Measurements from ENCODE around the gene ACTL9. TPM values are rescaled to one million over a fixed set of nuclear protein-coding genes. Genes with fewer than 3 reads are reported as not detected.

Gene ACTL9
- polyA plus RNA-seq, 1 of the 3 experiments (the other 2 are of a cell fraction): not detected

DNA sequence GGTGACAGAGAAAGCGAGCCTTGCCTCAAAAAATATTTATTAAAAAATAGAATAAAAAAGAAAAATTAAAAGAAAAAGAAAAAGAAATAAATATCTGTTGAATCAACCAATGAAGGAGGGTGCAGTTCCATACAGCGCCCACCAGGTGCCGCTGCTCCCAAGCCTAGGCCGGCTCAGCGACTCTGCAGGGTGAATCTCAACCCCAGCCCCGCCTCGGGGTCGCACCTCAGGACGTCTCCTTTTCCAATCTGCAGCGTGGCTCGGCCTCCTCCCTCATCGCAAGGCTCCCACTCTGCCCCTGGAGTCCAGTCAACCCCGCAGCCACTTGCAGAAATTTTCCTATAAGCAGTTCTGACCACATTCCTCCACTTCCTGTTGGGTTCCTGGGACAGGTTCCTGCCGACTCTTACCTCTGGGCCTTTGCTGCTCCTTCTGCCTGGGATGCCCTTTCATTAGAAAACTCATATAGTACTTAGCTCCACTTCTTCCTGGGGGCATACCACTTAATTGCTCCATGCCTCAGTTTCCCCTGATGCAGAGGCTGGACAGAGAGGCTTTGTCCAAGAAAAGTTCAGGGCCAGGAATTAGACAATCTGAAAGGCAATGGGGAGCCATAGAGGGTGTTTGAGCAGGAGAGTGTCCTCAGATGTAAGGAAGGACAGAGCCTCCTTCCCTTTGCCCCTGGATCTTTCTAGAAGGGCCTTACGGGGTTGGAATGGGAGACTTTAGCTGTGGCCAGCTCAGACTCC is 43.8 kb downstream of the ACTL9 start:
- Histone ChIP-seq H2AFZ (ENCODE audit: low read depth) (no peak overlapping the region), H3K4me2 (peak overlapping the region; percentile 67; the same call in 1 of the 2 replicates), H3K79me2 (ENCODE audit: insufficient read depth) (no peaks in the 10 kb centered on the region), H3K4me1 (ENCODE audit: control insufficient read depth in 1 of 2, insufficient read depth in 2 of 2, low read depth in 1 of 2, low read length in 1 of 2) (no peaks in the 10 kb centered on the region; a peak in 1 of 4 replicates), H3K4me3 (ENCODE audit: low read depth in 2 of 2, low read length in 1 of 2) (no peak overlapping the region; a peak in 1 of 4 replicates), H3K9me2 (no peaks in the 10 kb centered on the region), H4K20me1 (ENCODE audit: insufficient read depth) (no peaks in the 10 kb centered on the region), H3K36me3 (replicated peaks in 1 of 2; ENCODE audit: control insufficient read depth in 1 of 2, insufficient read depth in 2 of 2, low read length in 1 of 2) (no peaks in the 10 kb centered on the region), H3K27me3 (ENCODE audit: insufficient read depth) (peaks cover 82% of the 10 kb centered on the region), H3K27ac (ENCODE audit: low read depth in 2 of 2, low read length in 1 of 2) (no peak overlapping the region), H3F3A (replicated peaks; ENCODE audit: insufficient read depth) (no peaks in the 10 kb centered on the region), H3K9me3 (no peaks in the 10 kb centered on the region), H3K9ac (no peak overlapping the region)
- POLR2A ChIA-PET: no interaction called here
- CTCF ChIA-PET: interaction anchor here (0.6 to 4.2 kb wide), 29 partner anchors 9 to 887 kb away, joined by 3 to 24 read pairs (median 3); partner anchors contain the start of gene ACTL9
- DNase-seq: peak; percentile 81
- WGBS (ENCODE audit: low lambda C conversion rate): 2% methylated on average over 14 of the region's 15 CpGs
- TF ChIP-seq SMC3 (IDR thresholded peaks at IDR 0.05; ENCODE audit: low read depth, low read length) (peak; percentile 65), FOXM1 (IDR thresholded peaks at IDR 0.05; ENCODE audit: low read depth) (no peak), RAD21 (IDR thresholded peaks at IDR 0.05; ENCODE audit: low read length) (peak; percentile 83)
- TF ChIP-seq, protein P1, sequence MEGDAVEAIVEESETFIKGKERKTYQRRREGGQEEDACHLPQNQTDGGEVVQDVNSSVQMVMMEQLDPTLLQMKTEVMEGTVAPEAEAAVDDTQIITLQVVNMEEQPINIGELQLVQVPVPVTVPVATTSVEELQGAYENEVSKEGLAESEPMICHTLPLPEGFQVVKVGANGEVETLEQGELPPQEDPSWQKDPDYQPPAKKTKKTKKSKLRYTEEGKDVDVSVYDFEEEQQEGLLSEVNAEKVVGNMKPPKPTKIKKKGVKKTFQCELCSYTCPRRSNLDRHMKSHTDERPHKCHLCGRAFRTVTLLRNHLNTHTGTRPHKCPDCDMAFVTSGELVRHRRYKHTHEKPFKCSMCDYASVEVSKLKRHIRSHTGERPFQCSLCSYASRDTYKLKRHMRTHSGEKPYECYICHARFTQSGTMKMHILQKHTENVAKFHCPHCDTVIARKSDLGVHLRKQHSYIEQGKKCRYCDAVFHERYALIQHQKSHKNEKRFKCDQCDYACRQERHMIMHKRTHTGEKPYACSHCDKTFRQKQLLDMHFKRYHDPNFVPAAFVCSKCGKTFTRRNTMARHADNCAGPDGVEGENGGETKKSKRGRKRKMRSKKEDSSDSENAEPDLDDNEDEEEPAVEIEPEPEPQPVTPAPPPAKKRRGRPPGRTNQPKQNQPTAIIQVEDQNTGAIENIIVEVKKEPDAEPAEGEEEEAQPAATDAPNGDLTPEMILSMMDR (IDR thresholded peaks at IDR 0.05): peak; percentile 80

DNA sequence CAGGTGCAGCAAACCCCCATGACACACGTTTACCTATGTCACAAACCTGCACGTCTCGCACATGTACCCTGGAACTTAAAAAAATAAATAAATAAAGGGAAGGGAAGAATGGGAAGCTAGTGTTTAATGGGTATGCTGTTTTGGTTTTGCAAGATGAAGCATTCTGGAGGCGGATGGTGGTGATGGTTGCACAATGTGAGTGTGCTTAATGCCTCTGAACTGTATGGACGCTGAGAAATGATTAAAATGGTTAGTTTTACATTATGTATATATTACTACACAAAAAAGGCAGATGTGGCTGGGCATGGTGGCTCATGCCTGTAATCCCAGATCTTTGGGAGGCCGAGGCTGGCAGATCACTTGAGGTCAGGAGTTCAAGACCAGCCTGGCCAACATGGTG is 50.4 kb downstream of the ACTL9 start:
- no peaks in the 10 kb centered on the region for H3K9me2 ChIP-seq
- ChIA-PET POLR2A (no interaction called here), CTCF (no interaction called here)
- no peaks in the 10 kb centered on the region for H3K9me3 ChIP-seq
- no peaks in the 10 kb centered on the region for H4K20me1 ChIP-seq (ENCODE audit: insufficient read depth)
- TF ChIP-seq, protein P2, sequence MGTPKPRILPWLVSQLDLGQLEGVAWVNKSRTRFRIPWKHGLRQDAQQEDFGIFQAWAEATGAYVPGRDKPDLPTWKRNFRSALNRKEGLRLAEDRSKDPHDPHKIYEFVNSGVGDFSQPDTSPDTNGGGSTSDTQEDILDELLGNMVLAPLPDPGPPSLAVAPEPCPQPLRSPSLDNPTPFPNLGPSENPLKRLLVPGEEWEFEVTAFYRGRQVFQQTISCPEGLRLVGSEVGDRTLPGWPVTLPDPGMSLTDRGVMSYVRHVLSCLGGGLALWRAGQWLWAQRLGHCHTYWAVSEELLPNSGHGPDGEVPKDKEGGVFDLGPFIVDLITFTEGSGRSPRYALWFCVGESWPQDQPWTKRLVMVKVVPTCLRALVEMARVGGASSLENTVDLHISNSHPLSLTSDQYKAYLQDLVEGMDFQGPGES (IDR thresholded peaks at IDR 0.05; ENCODE audit: low read depth, low read length): no peak
- TF ChIP-seq RAD21 (IDR thresholded peaks at IDR 0.05; ENCODE audit: low read length): no peak
- H3K4me3 ChIP-seq (ENCODE audit: low read depth in 2 of 2, low read length in 1 of 2): no peak overlapping the region
- H3K79me2 ChIP-seq (ENCODE audit: insufficient read depth): no peaks in the 10 kb centered on the region
- peaks cover 86% of the 10 kb centered on the region; the same call in 1 of the 2 replicates for H3K27me3 ChIP-seq (ENCODE audit: insufficient read depth)
- H3K4me1 ChIP-seq (ENCODE audit: control insufficient read depth in 1 of 2, insufficient read depth in 2 of 2, low read depth in 1 of 2, low read length in 1 of 2): no peaks in the 10 kb centered on the region
- no peak overlapping the region for H3K4me2 ChIP-seq
- H2AFZ ChIP-seq (ENCODE audit: low read depth): no peak overlapping the region
- H3F3A ChIP-seq (replicated peaks; ENCODE audit: insufficient read depth): no peaks in the 10 kb centered on the region
- no peak for DNase-seq
- H3K9ac ChIP-seq: no peak overlapping the region
- H3K36me3 ChIP-seq (replicated peaks in 1 of 2; ENCODE audit: control insufficient read depth in 1 of 2, insufficient read depth in 2 of 2, low read length in 1 of 2): no peaks in the 10 kb centered on the region
- H3K27ac ChIP-seq (ENCODE audit: low read depth in 2 of 2, low read length in 1 of 2): no peak overlapping the region
- 17% methylated on average over 6 of the region's 6 CpGs for WGBS (ENCODE audit: low lambda C conversion rate)

Other genes with a start within 250 kb of the ACTL9 start
- gene PRAM1, start 196.2 kb downstream of the ACTL9 start, polyA plus RNA-seq (2012; rRNA removed): 0.15 and 0.18 TPM in 2 replicates
- 12.2 and 17.0 TPM in 2 replicates for gene ZNF414, start 184.6 kb downstream of the ACTL9 start, polyA plus RNA-seq (2012; rRNA removed)
- 0.24 and 0.51 TPM in 2 replicates for gene MYO1F, start 121.4 kb downstream of the ACTL9 start, polyA plus RNA-seq (2012; rRNA removed)
- 3.6 and 5.9 TPM in 2 replicates for gene ADAMTS10, start 88.1 kb downstream of the ACTL9 start, polyA plus RNA-seq (2012; rRNA removed)
- gene NFILZ, start 68.2 kb downstream of the ACTL9 start, polyA plus RNA-seq (2012; rRNA removed): not detected in 2 replicates
- gene OR2Z1, start 22.8 kb upstream of the ACTL9 start, polyA plus RNA-seq (2012; rRNA removed): not detected in 2 replicates
- gene ZNF558, start 133.5 kb upstream of the ACTL9 start, polyA plus RNA-seq (2012; rRNA removed): 22.5 and 28.1 TPM in 2 replicates
- not detected in 2 replicates for gene MBD3L1, start 133.6 kb upstream of the ACTL9 start, polyA plus RNA-seq (2012; rRNA removed)

Measured in SK-N-SH (cell line).